ENCODE measurements around the gene RPTN.

RPTN gene

DNA sequence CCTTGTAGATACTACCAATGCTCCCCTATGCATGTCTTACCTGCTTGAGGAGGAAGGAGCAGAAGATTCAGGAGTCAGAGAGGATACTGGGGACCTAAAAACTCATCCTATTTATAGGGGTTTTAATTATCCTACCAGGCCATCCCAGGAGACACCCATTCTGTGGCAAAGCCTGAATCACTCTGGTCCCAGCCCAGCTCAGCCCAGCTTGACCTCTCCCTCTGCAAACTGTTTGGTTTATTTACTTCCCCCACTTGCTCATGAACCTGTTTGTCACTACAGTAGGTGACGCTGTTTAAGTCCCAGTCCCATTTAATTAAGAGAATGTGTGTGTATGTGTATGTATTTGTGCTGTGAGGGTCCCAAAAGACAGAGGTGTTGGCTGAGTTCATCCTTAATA lies at the start of gene RPTN:
TSS of gene RPTN (minus strand) at position 85 of the 400 bp plus-strand sequence. CDS start 1,339 bp downstream, outside the sequence.
- no peak for DNase-seq (ENCODE audit: low read depth in 1 of 2, low spot score in 1 of 2)
- TF ChIP-seq JUND (IDR thresholded peaks at IDR 0.05; ENCODE audit: low read depth): no peak
- in situ Hi-C loops (cut with HindIII; ENCODE audit: low pct_unique_long_range_greater_than_20kb, low sequenced_read_pairs): no loop called here

DNA sequence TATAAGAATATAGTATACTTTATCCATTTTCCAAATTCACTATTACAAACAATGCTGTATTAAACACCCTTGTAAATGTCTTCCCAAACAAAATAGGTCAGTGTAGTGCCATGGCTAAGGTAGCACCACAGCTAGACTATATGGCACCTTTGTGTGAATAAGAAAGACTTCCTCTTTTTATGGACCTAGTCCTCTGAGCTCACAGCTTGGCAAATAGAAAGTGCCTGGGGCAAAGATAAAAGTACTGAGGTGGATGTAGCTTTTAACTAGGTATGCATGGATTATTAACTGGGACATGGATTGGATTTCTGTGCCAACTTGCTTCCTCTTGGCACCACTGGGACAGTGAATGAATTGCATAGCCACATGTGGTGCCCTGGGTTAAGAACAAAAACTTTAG lies 40.0 kb upstream of the RPTN start:
- in situ Hi-C loops (cut with HindIII; ENCODE audit: low pct_unique_long_range_greater_than_20kb, low sequenced_read_pairs): no loop called here
- DNase-seq (ENCODE audit: low read depth in 1 of 2, low spot score in 1 of 2): no peak
- TF ChIP-seq JUND (IDR thresholded peaks at IDR 0.05; ENCODE audit: low read depth): no peak

DNA sequence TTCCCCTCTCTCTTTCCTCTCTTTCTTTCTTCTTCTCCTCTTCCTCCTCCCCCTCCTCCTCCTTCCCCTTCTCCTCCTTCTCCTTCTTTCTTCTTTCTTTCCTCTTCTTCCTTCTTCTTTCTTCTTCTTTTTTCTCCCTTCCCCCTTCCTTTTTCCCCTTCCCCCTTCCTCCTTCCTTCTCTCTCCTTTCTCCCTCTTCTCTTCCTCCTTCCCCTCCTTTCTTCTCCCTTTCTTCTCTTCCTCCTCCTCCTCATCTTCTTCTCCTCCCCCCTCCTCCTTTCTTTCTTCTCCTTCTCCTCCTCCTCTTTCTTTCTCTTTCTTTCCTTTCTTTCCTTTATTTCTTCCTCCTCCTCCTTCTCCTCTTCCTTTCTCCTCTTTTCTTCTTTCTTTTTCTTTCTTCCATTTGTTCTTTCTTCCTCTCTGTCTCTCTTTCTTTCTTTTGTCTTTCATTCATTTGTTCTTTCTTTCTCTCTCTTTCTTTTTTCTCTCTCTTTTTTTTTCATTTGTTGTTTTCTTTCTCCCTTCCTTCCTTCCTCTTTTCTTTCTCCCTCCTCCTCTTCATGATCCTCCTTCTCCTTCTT lies 38.4 kb upstream of the RPTN start:
- DNase-seq (ENCODE audit: low read depth in 1 of 2, low spot score in 1 of 2): no peak
- no peak for TF ChIP-seq JUND (IDR thresholded peaks at IDR 0.05; ENCODE audit: low read depth)
- in situ Hi-C loops (cut with HindIII; ENCODE audit: low pct_unique_long_range_greater_than_20kb, low sequenced_read_pairs): no loop called here

DNA sequence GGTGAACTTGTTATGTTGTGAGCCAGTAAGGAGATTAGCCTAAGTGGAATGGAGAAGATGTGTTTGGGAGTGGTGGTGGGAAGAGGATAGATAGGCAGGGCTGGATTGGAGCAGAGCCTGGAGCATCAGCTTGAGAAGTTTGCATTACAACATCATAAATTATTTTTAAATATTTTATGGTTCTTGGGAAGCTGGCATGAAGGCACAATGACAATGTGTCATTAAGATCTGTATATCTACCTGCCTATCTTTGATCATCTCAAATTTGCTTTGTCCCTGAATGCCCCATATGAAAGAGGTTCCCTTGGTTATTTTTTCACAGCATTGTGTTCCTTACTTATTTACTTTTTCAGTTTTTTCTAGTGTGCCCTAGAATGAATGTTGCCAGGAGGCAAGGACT lies 32.7 kb upstream of the RPTN start:
- no peak for TF ChIP-seq JUND (IDR thresholded peaks at IDR 0.05; ENCODE audit: low read depth)
- no peak for DNase-seq (ENCODE audit: low read depth in 1 of 2, low spot score in 1 of 2)
- in situ Hi-C loops (cut with HindIII; ENCODE audit: low pct_unique_long_range_greater_than_20kb, low sequenced_read_pairs): no loop called here

DNA sequence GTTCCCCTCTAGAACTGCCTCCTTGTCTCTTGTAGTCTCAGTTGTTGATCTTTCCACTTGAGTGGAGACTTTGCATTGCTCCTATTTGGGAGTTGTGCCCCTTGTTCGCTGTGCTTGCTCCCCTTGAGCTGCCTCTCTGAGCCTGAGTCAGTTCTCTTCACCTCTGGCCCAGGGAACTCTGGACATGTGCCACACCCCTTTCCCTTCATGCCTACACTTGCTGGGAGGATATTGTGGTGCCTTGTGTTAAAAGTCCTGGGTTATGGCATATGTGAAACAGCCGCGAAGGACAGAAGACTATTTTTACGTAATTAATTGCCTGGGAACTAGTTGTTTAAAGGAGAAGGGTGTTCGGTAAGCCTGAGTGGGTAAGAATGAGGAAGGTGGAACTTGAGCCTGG lies 32.2 kb upstream of the RPTN start:
- in situ Hi-C loops (cut with HindIII; ENCODE audit: low pct_unique_long_range_greater_than_20kb, low sequenced_read_pairs): no loop called here

DNA sequence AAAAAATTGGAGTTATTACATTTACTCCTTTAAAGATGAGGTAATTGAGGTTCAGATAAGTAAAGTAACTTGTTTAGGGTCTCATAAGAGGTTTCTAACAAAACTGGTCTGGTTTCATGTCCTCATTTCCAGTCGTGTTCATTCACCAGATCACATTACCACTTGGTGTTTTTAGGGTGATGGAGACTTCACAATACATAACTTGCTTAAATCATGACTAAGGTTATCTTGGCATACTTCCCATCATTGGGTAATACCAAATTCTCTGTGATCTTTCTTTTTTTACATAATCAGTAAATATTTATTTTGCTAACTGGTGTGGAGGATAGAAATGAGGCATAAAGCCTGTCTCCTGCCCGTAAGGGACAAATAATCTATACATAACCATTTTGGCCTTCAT lies 31.6 kb upstream of the RPTN start:
- no peak for TF ChIP-seq JUND (IDR thresholded peaks at IDR 0.05; ENCODE audit: low read depth)
- in situ Hi-C loops (cut with HindIII; ENCODE audit: low pct_unique_long_range_greater_than_20kb, low sequenced_read_pairs): no loop called here

More for the DNA sequence above, 32.2 kb upstream of the RPTN start:
- DNase-seq (ENCODE audit: low read depth in 1 of 2, low spot score in 1 of 2): no peak
- TF ChIP-seq JUND (IDR thresholded peaks at IDR 0.05; ENCODE audit: low read depth): no peak

GRCh38 chr1:152189657-152190442 lies 30.8 kb upstream of the RPTN start:
- DNase-seq (ENCODE audit: low read depth in 1 of 2, low spot score in 1 of 2): peak; percentile 72 to 85
- TF ChIP-seq JUND (IDR thresholded peaks at IDR 0.05; ENCODE audit: low read depth): no peak
- in situ Hi-C loops (cut with HindIII; ENCODE audit: low pct_unique_long_range_greater_than_20kb, low sequenced_read_pairs): no loop called here

More for the DNA sequence above, 31.6 kb upstream of the RPTN start:
- DNase-seq (ENCODE audit: low read depth in 1 of 2, low spot score in 1 of 2): no peak

DNA sequence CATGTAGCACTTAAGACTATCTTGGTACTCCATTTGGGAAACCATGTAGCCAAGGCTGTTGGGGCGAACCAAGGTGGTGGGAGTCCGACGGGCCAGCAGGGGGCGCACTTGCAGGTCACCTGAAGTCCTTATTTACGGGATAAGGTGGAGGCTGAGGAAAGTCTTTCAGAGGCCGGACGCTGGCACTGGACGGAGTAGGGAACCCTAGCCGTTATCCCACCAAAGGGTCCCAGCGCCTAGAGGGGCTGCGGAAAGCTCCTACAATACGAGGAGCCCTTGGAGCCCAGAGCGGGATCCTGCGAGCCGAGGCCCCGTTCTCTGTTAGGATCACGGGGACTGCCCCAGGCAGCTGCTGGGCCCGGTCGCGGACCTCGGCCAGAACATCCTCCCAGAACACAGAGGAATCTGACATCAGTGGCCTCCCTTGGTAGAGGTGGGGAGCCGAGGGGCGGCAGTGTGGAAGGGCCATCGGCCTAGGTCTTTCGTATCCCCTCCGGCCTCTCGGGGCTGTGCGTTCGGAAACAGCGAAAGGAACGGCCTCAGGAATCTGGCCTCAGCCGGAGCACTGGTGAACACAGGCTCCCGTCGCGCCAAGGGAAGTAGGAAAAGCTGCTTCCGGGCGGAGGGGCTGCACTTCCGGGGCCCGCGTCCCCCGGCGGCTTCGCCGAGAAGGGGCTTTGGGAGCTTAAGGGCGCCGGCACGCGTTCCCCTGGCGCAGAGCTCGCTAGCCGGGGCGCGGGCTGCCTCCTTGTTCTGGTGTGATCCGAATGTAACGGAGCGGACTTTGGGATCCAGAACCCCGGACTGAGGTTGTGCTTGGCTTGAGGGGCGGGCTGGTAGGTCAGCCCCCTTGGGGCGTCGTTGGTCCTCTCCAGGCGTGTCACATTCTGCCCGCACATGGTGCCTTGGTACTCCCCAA lies 29.9 kb upstream of the RPTN start:
- in situ Hi-C loops (cut with HindIII; ENCODE audit: low pct_unique_long_range_greater_than_20kb, low sequenced_read_pairs): no loop called here
- DNase-seq (ENCODE audit: low read depth in 1 of 2, low spot score in 1 of 2): peak; percentile 58 to 88
- TF ChIP-seq JUND (IDR thresholded peaks at IDR 0.05; ENCODE audit: low read depth): no peak

GRCh38 chr1:152186556-152187285 lies 27.7 kb upstream of the RPTN start:
- in situ Hi-C loops (cut with HindIII; ENCODE audit: low pct_unique_long_range_greater_than_20kb, low sequenced_read_pairs): no loop called here
- DNase-seq (ENCODE audit: low read depth in 1 of 2, low spot score in 1 of 2): no peak
- TF ChIP-seq JUND (IDR thresholded peaks at IDR 0.05; ENCODE audit: low read depth): no peak

GRCh38 chr1:152185544-152186391 lies 26.7 kb upstream of the RPTN start:
- DNase-seq (ENCODE audit: low read depth in 1 of 2, low spot score in 1 of 2): peak; percentile 61 to 90
- in situ Hi-C loops (cut with HindIII; ENCODE audit: low pct_unique_long_range_greater_than_20kb, low sequenced_read_pairs): no loop called here
- TF ChIP-seq JUND (IDR thresholded peaks at IDR 0.05; ENCODE audit: low read depth): no peak

- in situ Hi-C loops (cut with HindIII; ENCODE audit: low pct_unique_long_range_greater_than_20kb, low sequenced_read_pairs): no loop called here
- no peak for DNase-seq (ENCODE audit: low read depth in 1 of 2, low spot score in 1 of 2)
Observed at GRCh38 chr1:152182944-152183361, 23.9 kb upstream of the RPTN start.

More at GRCh38 chr1:152182944-152183361, 23.9 kb upstream of the RPTN start:
- no peak for TF ChIP-seq JUND (IDR thresholded peaks at IDR 0.05; ENCODE audit: low read depth)
